Brain pericyte (primary cell): ENCODE data around the gene HTRA2.
"Not testable (repeated sequence)": the region's sequence is repeated elsewhere in the genome, so short reads cannot be mapped to it uniquely, and the experiment has no call there.

Experiments
- DNase-seq: peaks from one replicate; pipeline ENCODE4 v3.0.0-alpha.2; 2012; ENCODE audit warnings: low read depth, low spot score

The HTRA2 gene

GRCh38 chr2:74529357-74530238 is at the start of gene HTRA2, which contains the start of gene AUP1:
Gene HTRA2, plus strand, starts transcription at chr2:74529933. Its CDS starts 74 bp downstream, at chr2:74530007.
Gene AUP1, minus strand, starts transcription at chr2:74529706. Its CDS starts 77 bp downstream, at chr2:74529629.
- DNase-seq, result peak; percentile 98

DNA sequence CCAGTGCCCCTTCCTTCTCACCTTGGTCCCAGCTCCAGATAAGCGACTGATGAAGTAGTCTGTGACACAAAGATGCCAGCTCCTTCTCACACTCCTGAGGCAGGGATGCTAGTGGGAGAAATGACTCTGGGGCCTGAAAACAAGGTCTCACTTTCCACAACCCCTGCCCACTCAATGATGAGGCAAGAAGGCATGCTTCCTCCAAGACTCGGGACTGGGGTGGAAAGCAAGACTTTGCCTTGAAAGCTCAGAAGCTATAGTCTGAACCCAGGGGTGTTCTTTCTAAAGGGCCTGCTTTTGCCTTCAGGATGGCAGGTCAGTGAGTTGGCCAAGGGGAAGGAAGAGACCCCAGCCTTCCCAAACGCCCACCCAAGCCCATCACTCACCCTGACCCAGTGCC is 48.3 kb upstream of the HTRA2 start:
- DNase-seq, result no peak

GRCh38 chr2:74481961-74482800 is 47.6 kb upstream of the HTRA2 start:
- DNase-seq, result no peak

DNA sequence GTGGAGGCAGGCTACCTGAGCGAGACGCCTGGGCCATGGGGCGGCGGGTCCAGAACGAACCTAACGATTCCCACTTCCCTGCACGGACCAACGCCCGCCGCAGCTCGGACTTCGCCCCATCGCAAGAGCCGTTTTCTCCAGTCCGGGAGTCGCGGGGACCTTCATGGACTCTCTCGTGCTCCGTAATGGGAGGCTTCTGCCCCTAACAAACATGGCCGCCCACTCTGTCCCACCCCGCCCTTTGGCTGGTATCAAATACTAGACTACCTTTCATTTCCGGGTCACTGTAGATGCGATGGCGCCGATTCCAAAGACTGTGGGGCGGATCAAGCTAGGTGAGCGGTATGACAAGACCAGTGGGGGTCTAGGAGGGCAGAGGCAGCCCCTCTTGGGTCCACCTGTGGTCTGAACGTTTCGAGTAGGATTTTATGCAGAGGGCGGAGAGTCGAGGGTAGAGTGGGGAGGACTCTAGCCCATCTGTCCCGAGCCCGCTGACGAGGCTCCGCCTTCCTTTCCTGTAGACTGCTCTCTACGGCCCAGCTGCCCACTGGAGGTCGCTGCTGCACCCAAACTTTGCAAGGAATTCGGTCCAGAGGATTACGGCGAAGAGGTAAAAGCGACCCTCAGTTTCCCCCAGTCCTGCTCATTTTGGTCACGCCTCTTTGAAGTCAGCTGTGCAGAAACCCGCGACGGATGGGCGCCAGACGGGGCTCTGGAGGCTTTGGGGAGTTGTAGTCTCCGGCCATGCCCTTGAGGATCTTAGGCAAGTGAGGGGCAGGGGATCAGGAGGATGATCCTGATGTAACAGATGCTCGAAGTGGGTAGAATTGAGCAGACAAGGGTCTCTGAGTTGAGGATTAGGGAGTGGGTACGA is 46.7 kb upstream of the HTRA2 start, which contains the start of the genes CCDC142 and TTC31:
Gene CCDC142, minus strand, starts transcription at position 198 of the 874 bp plus-strand sequence. Its CDS starts 161 bp downstream, at position 37.
Gene TTC31, plus strand, starts transcription at position 281 of the 874 bp plus-strand sequence. Its CDS starts 15 bp downstream, at position 296.
- peak; percentile 85 for DNase-seq

- not testable (repeated sequence) for DNase-seq
Observed at GRCh38 chr2:74483675-74484164, 46.0 kb upstream of the HTRA2 start.

GRCh38 chr2:74486141-74486540 is 43.6 kb upstream of the HTRA2 start:
- DNase-seq, result no peak

DNA sequence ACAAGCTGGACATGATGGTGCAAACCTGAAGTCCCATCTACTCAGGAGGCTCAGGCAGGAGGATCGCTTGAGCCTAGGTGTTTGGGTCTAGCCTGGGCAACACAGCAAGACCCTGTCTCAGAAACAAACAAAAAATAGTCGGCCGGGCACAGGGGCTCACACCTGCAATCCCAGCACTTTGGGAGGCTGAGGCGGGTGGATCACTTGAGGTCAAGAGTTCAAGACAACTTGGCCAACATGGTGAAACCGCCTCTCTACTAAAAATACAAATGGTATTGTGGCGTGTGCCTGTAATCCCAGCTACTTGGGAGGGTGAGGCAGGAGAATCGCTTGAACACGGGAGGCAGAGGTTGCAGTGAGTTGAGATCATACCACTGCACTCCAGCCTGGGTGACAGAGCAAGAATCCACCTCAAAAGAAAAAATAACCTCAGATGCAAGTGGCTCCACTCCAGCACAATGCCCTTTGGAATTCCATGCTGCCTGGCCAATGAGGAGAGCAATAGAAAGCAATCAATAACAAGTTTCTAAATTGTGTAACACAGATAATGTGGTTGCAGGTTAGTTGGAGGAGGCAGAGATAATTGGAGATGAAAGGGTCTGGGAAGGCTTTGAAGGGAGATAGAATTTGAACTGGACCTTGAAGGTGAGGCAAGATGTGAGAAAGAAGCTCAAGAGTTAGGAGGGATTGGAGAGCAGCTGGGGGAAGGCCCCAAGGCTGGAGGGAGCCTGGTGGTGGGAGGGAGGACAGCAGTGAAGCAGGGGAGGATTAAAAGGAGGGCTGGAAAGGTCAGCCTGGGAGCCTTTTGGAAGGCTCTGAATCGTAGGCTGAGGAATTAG is 40.9 kb upstream of the HTRA2 start:
- no peak for DNase-seq

GRCh38 chr2:74489906-74490305 is 39.8 kb upstream of the HTRA2 start:
- DNase-seq, result no peak

DNA sequence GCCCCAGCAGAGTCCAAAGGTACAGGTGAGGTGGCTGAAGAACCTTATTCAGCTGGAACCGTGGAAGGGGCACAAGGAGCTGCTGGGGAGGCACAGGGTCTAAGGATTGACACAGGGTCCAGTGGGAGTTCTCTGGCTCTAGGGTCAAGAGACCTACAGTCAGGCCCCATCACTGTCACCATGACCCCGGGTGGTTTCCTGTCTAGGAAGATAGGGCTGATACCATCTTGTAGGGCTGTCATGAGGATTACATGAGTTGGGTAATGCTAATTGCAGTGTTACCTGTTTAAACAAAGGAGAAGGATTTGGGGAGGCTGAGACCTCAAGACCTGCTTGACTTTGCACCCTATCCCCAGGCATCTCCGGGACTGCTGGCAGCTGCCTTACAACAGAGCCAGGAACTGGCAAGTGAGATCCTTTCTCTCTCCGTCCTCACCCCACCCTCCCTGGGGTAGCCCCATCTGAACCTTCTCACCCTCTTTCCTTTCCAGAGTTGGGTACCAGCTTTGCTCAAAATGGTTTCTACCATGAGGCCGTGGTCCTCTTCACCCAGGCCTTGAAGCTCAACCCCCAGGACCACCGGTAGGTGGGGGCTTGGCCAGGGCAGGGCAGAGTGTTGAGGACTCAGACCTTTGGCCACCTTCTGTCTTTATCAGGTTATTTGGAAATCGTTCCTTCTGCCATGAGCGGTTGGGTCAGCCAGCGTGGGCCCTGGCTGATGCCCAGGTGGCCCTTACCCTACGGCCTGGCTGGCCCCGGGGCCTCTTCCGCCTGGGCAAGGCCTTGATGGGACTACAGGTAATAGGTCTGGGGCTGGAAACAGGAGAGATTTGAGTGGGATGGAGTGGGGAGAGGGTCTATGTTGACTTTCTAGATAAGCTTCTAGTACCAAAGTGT is 37.8 kb upstream of the HTRA2 start:
- no peak for DNase-seq

GRCh38 chr2:74493546-74493945 is 36.2 kb upstream of the HTRA2 start:
- DNase-seq, result no peak

DNA sequence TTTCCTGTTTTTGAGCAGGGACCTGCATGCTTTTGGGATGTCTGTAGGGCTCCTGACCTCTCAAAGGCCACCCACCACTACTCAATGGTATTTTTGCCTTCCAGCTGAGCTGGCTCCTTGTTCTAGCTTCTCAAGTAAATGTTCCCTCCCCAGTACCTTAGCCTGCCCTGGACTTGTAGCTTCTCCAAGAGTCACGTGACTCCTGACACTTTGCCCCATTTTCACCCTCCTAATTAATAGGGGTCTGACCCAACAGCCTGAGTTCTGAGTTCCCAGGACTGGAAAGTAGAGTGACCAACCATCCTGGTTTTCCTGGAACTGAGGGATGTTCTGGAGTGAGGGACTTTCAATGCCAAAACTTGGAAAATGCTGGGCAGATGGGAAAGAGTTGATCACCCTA is 34.3 kb upstream of the HTRA2 start:
- DNase-seq, result no peak

DNA sequence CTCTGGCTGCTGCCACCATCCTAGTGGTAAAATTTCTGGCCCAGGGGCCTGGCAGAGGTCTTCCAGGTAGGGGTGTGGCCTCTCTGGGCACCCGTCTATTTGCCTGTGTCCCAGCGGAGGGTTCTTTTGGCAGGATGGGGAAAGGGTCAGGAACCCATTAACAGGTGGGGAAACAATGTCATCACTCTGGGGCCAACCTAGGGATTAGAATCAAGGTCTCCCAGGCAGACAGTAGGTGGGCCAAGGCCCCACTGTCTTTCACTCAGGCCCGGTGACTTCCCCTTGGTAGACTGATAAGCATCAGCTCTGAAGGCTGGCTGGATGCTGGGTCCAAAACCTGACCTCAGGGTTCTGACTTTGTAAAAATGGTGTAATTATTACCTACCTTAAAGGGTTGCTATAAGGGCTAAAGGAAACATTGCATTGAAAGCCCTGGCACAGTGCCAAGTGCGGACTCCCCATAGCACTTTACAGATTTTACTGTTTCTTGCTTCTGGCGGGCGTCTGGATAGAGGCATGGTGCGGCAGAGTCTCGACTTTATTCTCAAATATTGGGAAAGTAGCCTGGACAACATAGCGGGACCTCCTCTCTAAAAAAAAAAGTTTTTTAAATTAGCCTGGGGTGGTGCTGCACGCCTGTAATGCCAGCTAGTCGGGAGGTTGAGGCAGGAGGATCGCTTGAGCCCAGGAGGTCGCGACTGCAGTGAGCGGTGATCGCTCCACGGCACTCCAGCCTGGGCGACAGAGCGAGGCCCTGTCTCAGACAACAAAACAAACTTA is 32.5 kb upstream of the HTRA2 start:
- no peak for DNase-seq

GRCh38 chr2:74497777-74498499 is 31.8 kb upstream of the HTRA2 start:
- DNase-seq, result no peak

- no peak for DNase-seq
Observed at GRCh38 chr2:74498500-74499266, 31.1 kb upstream of the HTRA2 start.

DNA sequence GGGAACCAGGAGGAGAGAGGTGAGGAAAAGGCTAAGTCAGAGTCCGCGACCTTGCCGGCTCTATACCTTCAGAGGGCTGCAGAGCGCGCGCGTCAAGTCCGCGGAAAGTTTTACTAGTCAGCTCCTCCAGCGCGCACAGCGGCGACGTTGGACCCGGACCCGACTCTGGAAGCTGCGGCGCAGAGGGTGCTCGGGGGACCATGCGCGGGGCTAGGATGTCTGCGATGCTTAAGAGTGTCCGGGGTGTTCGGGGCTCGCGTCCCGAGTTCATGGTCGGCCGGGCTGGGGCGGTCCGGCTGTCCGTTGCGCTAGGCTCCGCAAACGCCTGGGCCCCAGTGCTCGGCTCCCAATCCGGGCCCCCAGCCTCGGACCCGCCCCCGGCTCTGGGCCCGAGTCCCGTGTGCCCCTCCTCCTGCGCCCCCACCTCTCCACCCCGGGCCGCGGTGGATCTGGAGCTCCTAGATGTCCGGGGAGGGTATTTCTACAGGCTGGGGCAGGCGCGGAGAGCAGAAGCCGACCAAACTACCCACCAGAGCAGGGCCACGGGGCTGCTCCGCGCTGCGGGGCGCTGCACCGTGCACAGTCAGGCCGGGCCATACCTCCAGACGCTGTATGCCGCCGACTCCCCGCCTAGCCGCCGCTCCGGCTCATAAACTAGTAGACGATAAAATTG is 30.3 kb upstream of the HTRA2 start, which contains the start of gene LBX2:
Gene LBX2, minus strand, starts transcription at position 337 of the 673 bp plus-strand sequence. Its CDS starts 66 bp downstream, at position 271.
- DNase-seq, result no peak

DNA sequence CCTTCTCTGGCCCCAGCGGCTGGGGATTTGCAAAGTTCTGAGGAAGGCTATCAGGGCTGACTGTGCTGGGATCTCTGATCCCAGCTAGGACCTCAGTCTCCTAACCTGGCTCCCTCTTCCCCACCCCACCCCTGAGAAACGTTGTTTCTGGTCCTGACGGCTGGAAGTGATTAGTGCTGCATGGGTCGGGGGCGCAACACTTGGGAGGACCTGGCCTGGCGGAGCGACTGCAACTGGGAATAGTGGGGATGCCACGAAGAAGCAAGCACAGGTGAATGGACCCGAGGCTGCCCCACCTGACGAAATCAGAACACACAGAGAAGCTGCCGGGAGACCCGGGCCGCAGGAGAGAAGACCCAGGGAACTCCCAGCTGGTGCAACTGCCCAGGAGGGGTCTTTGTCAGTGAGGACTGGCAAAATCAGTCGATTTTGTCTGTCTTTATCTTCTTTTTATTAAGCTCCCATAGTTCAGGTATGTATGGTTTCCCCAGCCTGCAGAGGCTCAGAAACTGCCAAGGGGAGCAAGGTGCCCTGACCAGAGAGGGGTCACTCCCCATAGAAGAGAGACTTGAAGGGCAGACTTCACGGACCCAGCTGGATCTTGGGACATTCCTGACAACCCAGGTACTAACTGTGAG is 29.7 kb upstream of the HTRA2 start:
- DNase-seq, result no peak
